ENCODE data around the gene SLC1A2.

Gene SLC1A2

DNA sequence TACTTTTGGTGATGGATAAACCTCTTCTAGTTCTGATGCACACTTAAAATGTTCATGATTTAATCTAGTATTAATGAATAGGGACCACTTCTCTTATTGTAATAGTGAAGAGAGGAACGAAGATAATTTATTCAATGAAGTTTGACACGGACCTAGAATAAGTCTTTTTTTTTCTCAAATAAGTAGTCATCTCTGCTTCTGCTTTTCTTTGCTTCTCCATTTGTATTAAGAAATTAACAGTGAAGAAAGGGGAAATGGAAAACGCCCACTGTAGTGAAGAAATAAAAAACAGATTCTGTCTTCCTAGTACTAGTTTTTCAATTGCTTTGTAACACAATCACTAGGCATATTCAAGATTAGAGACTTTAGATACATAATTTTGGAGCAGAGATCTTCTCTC lies 207.4 kb downstream of the SLC1A2 start:
- no peak for DNase-seq (ENCODE audit: low read depth)
- H3K4me3 ChIP-seq (ENCODE audit: low read length): no peak overlapping the region
- TF ChIP-seq, protein P1, sequence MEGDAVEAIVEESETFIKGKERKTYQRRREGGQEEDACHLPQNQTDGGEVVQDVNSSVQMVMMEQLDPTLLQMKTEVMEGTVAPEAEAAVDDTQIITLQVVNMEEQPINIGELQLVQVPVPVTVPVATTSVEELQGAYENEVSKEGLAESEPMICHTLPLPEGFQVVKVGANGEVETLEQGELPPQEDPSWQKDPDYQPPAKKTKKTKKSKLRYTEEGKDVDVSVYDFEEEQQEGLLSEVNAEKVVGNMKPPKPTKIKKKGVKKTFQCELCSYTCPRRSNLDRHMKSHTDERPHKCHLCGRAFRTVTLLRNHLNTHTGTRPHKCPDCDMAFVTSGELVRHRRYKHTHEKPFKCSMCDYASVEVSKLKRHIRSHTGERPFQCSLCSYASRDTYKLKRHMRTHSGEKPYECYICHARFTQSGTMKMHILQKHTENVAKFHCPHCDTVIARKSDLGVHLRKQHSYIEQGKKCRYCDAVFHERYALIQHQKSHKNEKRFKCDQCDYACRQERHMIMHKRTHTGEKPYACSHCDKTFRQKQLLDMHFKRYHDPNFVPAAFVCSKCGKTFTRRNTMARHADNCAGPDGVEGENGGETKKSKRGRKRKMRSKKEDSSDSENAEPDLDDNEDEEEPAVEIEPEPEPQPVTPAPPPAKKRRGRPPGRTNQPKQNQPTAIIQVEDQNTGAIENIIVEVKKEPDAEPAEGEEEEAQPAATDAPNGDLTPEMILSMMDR (conservative IDR thresholded peaks at IDR 0.05; ENCODE audit: low read depth, low read length): no peak

- H3K4me3 ChIP-seq (ENCODE audit: low read length): no peak overlapping the region
- TF ChIP-seq, protein P1 (conservative IDR thresholded peaks at IDR 0.05; ENCODE audit: low read depth, low read length): no peak
- DNase-seq (ENCODE audit: low read depth): no peak
These were observed 208.3 kb downstream of the SLC1A2 start for GRCh38 chr11:35210876-35211546.

- TF ChIP-seq, protein P1 (conservative IDR thresholded peaks at IDR 0.05; ENCODE audit: low read depth, low read length): no peak
- DNase-seq (ENCODE audit: low read depth): no peak
- H3K4me3 ChIP-seq (ENCODE audit: low read length): no peak overlapping the region
These were observed 210.6 kb downstream of the SLC1A2 start for GRCh38 chr11:35208795-35209194.

GRCh38 chr11:35207471-35208403 lies 211.6 kb downstream of the SLC1A2 start:
- TF ChIP-seq, protein P1 (conservative IDR thresholded peaks at IDR 0.05; ENCODE audit: low read depth, low read length): no peak
- H3K4me3 ChIP-seq (ENCODE audit: low read length): no peak overlapping the region
- DNase-seq (ENCODE audit: low read depth): no peak

DNA sequence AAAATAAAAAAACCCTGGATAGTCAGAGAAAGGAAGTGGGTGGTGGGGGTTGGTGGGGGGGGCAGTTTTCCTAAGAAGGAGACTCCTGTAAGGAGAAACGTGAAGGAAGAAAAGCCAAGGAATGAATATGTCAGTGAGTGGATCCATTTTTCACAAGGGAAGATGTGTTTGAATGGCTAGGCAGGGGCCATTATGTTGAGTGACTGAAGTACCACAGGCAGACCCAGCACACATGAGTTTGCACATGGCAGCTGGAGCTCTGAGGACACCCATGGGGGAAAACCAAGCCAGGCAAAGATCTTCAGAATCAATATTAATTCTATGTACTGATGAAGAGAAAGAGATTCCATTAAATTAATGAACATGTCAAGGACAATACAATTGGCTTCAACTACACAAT lies 212.7 kb downstream of the SLC1A2 start:
- H3K4me3 ChIP-seq (ENCODE audit: low read length): no peak overlapping the region
- no peak for DNase-seq (ENCODE audit: low read depth)
- TF ChIP-seq, protein P1 (conservative IDR thresholded peaks at IDR 0.05; ENCODE audit: low read depth, low read length): no peak

GRCh38 chr11:35204614-35205013 lies 214.7 kb downstream of the SLC1A2 start:
- H3K4me3 ChIP-seq (ENCODE audit: low read length): no peak overlapping the region
- no peak for DNase-seq (ENCODE audit: low read depth)
- TF ChIP-seq, protein P1 (conservative IDR thresholded peaks at IDR 0.05; ENCODE audit: low read depth, low read length): no peak
